Omental fat pad (tissue), 4 donors: ENCODE measurements around the gene CAPN2. TPM values are rescaled to one million over a fixed set of nuclear protein-coding genes. Genes with fewer than 3 reads are reported as not detected.
"Not testable (repeated sequence)": the region's sequence is repeated elsewhere in the genome, so short reads cannot be mapped to it uniquely, and the experiment has no call there.

Experiments
- ATAC-seq: fragments of 150-250 bp; one replicate; pipeline ENCODE4 v1.9.1; 2016; ENCODE audit warnings: mild to moderate bottlenecking, moderate library complexity; ENCODE audit not compliant: low FRiP score
- DNase-seq: peaks from one replicate; pipeline ENCODE4 v3.0.0-alpha.2; 2019; ENCODE audit warnings: low spot score
- CTCF ChIP-seq, 3 donors: fragments of 450-650 bp; IDR thresholded peaks; one replicate each; pipeline ENCODE4 v1.5.1; 2016 to 2017; ENCODE audit warnings: antibody characterized with exemption in 3 of 3, mild to moderate bottlenecking in 3 of 3, moderate library complexity in 2 of 3
- total RNA-seq, 4 donors: library from RNA; depleted of rRNA; stranded (reverse); fragments of >200 nt; gene quantifications; one replicate each; pipeline ENCODE4 v1.1.0, GENCODE V29; 2016

The CAPN2 gene
- total RNA-seq, 4 donors from 2014 or later, result 171 to 314 (median 229) TPM

- DNase-seq (no peak), ATAC-seq (no peak)
- no peak for TF ChIP-seq CTCF (IDR thresholded peaks at IDR 0.05)
These were observed 99.3 kb downstream of the CAPN2 start for GRCh38 chr1:223811634-223812101.

GRCh38 chr1:223813645-223814044 lies 101.3 kb downstream of the CAPN2 start:
- ATAC-seq, result no peak

GRCh38 chr1:223815020-223815853 lies 102.9 kb downstream of the CAPN2 start:
- TF ChIP-seq CTCF (IDR thresholded peaks at IDR 0.05), result no peak
- ATAC-seq (no peak), DNase-seq (no peak)

More at GRCh38 chr1:223813645-223814044, 101.3 kb downstream of the CAPN2 start:
- no peak for TF ChIP-seq CTCF (IDR thresholded peaks at IDR 0.05)
- no peak for DNase-seq

GRCh38 chr1:223815865-223816264 lies 103.5 kb downstream of the CAPN2 start:
- TF ChIP-seq CTCF (IDR thresholded peaks at IDR 0.05), result no peak
- ATAC-seq, result no peak

GRCh38 chr1:223817265-223817664 lies 104.9 kb downstream of the CAPN2 start:
- not testable (repeated sequence) for DNase-seq, ATAC-seq

More at GRCh38 chr1:223815865-223816264, 103.5 kb downstream of the CAPN2 start:
- DNase-seq, result no peak

- no peak for DNase-seq
- TF ChIP-seq CTCF (IDR thresholded peaks at IDR 0.05), result no peak
- no peak for ATAC-seq
These were observed 107.6 kb downstream of the CAPN2 start for GRCh38 chr1:223819730-223820514.

- DNase-seq (no peak), ATAC-seq (no peak)
- no peak for TF ChIP-seq CTCF (IDR thresholded peaks at IDR 0.05)
These were observed 108.1 kb downstream of the CAPN2 start for GRCh38 chr1:223820515-223820858.
